Esophagus muscularis mucosa (tissue), 3 donors: Measurements from ENCODE around the gene APPL2.

Source experiments
- CTCF ChIP-seq, 3 experiments: fragments of 200-600 bp in 2 of 3; fragments of 450-650 bp in 1 of 3; sonication (generic) in 2 of 3; IDR thresholded peaks; one replicate each; pipeline ENCODE4 v1.5.1; 2017 to 2019; ENCODE audit warnings: antibody characterized with exemption in 3 of 3, mild to moderate bottlenecking in 2 of 3, moderate library complexity in 1 of 3
- POLR2A ChIP-seq: fragments of 450-650 bp; IDR thresholded peaks from one replicate; pipeline ENCODE4 v1.6.1; 2017; ENCODE audit warnings: antibody characterized with exemption, moderate library complexity, mild to moderate bottlenecking, low read depth

DNA sequence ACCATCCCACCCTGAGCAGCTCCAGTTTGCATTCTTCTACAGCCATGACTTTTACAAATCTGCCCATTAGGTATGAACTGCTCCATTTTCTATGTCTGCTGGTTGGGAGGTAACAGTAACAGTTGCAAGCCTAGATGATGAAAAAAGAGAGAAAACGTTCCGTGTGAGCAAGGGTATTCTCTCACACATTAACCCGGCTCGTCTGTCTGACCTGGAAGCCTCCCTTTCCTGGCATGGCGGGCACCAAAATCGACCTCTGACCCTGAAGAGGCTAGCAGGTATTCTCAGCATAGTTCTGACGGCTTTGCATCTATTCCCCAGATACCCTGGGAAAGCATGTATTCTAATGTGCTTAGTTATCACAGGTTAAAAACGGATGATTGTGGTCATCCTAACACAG is 31.8 kb downstream of the APPL2 start:
- TF ChIP-seq POLR2A (no peak), CTCF (IDR thresholded peaks at IDR 0.05) (no peak)
